Skeletal muscle tissue (tissue), 4 donors: Measurements from ENCODE around the gene PTPRM. TPM values are rescaled to one million over a fixed set of nuclear protein-coding genes. Genes with fewer than 3 reads are reported as not detected.

ENCODE experiments used
- H3K27ac ChIP-seq: one replicate; pipeline ENCODE4 v1.7.0; 2013; ENCODE audit warnings: mild to moderate bottlenecking, low read depth, low read length, inconsistent platforms
- H3K27me3 ChIP-seq, 3 donors: one replicate each; pipeline ENCODE4 v1.7.0; 2013; ENCODE audit warnings: low read length in 3 of 3; ENCODE audit not compliant: control insufficient read depth in 3 of 3, insufficient read depth in 3 of 3
- H3K36me3 ChIP-seq, 3 donors: one replicate each; pipeline ENCODE4 v1.7.0; 2013; ENCODE audit warnings: low read length in 3 of 3; ENCODE audit not compliant: control insufficient read depth in 3 of 3, insufficient read depth in 3 of 3
- H3K4me1 ChIP-seq, 3 donors: one replicate each; pipeline ENCODE4 v1.7.0; 2013; ENCODE audit warnings: low read length in 3 of 3, mild to moderate bottlenecking in 3 of 3; ENCODE audit not compliant: control insufficient read depth in 3 of 3, insufficient read depth in 3 of 3
- H3K4me3 ChIP-seq, 3 donors: one replicate each; pipeline ENCODE4 v1.7.0; 2013; ENCODE audit warnings: low read length in 3 of 3
- H3K9ac ChIP-seq, 3 donors: one replicate each; pipeline ENCODE4 v1.7.0; 2013; ENCODE audit warnings: low read length in 3 of 3, mild to moderate bottlenecking in 3 of 3, moderate library complexity in 2 of 3, low read depth in 1 of 3
- H3K9me3 ChIP-seq, 3 donors: one replicate each; pipeline ENCODE4 v1.7.0; 2013; ENCODE audit warnings: low read length in 3 of 3; ENCODE audit not compliant: control insufficient read depth in 3 of 3
- total RNA-seq: library from RNA; depleted of rRNA; stranded (reverse); fragments of >200 nt; gene quantifications from one replicate; pipeline ENCODE4 v1.2.3, GENCODE V29; 2014
- donor health status: Osteomylitis.

The PTPRM gene
- total RNA-seq, 1 donor from 2014 or later = 68.9 TPM

- Histone ChIP-seq H3K9ac (no peak overlapping the region), H3K9me3 (no peaks in the 10 kb centered on the region), H3K27me3 (no peaks in the 10 kb centered on the region), H3K4me3 (no peak overlapping the region), H3K4me1 (peaks cover 11 to 20% (median 12%) of the 10 kb centered on the region in 3 donors), H3K27ac (no peak overlapping the region), H3K36me3 (no peaks in the 10 kb centered on the region)
Observed at GRCh38 chr18:7896805-7897518, 329.8 kb downstream of the PTPRM start.

GRCh38 chr18:7898181-7898580 is 331.1 kb downstream of the PTPRM start:
- no peaks in the 10 kb centered on the region for H3K27me3 ChIP-seq
- H3K27ac ChIP-seq = no peak overlapping the region
- no peaks in the 10 kb centered on the region for H3K9me3 ChIP-seq
- H3K4me3 ChIP-seq = no peak overlapping the region
- no peak overlapping the region for H3K9ac ChIP-seq
- H3K36me3 ChIP-seq = no peaks in the 10 kb centered on the region
- H3K4me1 ChIP-seq = peaks cover 14 to 28% (median 19%) of the 10 kb centered on the region in 3 donors

GRCh38 chr18:7899078-7899477 is 332.0 kb downstream of the PTPRM start:
- Histone ChIP-seq H3K36me3 (no peaks in the 10 kb centered on the region), H3K27me3 (no peaks in the 10 kb centered on the region), H3K9ac (no peak overlapping the region), H3K4me1 (peaks cover 14 to 28% (median 20%) of the 10 kb centered on the region in 3 donors), H3K27ac (no peak overlapping the region), H3K9me3 (no peaks in the 10 kb centered on the region), H3K4me3 (no peak overlapping the region)

GRCh38 chr18:7900091-7900490 is 333.0 kb downstream of the PTPRM start:
- H3K9me3 ChIP-seq = no peaks in the 10 kb centered on the region
- H3K4me1 ChIP-seq = peaks cover 14 to 28% (median 20%) of the 10 kb centered on the region in 3 donors

GRCh38 chr18:7901657-7902056 is 334.5 kb downstream of the PTPRM start:
- no peaks in the 10 kb centered on the region for H3K9me3 ChIP-seq
- H3K9ac ChIP-seq = no peak overlapping the region
- H3K4me3 ChIP-seq = no peak overlapping the region
- H3K36me3 ChIP-seq = no peaks in the 10 kb centered on the region
- no peak overlapping the region for H3K27ac ChIP-seq
- H3K4me1 ChIP-seq = peaks cover 14 to 21% (median 18%) of the 10 kb centered on the region in 3 donors
- H3K27me3 ChIP-seq = no peaks in the 10 kb centered on the region

More at GRCh38 chr18:7900091-7900490, 333.0 kb downstream of the PTPRM start:
- Histone ChIP-seq H3K36me3 (no peaks in the 10 kb centered on the region), H3K27ac (no peak overlapping the region), H3K4me3 (no peak overlapping the region), H3K9ac (no peak overlapping the region), H3K27me3 (no peaks in the 10 kb centered on the region)

GRCh38 chr18:7902399-7902839 is 335.3 kb downstream of the PTPRM start:
- H3K9me3 ChIP-seq = no peaks in the 10 kb centered on the region
- no peak overlapping the region for H3K4me3 ChIP-seq
- H3K9ac ChIP-seq = no peak overlapping the region
- peak overlapping the region; percentile 15 for H3K27ac ChIP-seq
- H3K4me1 ChIP-seq = peaks cover 8 to 14% (median 10%) of the 10 kb centered on the region in 3 donors
- peaks cover 0 to 3% (median 0%) of the 10 kb centered on the region in 3 donors for H3K36me3 ChIP-seq
- H3K27me3 ChIP-seq = no peaks in the 10 kb centered on the region

GRCh38 chr18:7904529-7904928 is 337.4 kb downstream of the PTPRM start:
- H3K4me3 ChIP-seq = no peak overlapping the region
- H3K9ac ChIP-seq = no peak overlapping the region
- no peak overlapping the region for H3K27ac ChIP-seq
- no peaks in the 10 kb centered on the region for H3K9me3 ChIP-seq
- H3K4me1 ChIP-seq = peaks cover 5 to 9% (median 8%) of the 10 kb centered on the region in 3 donors
- H3K27me3 ChIP-seq = no peaks in the 10 kb centered on the region
- peaks cover 0 to 5% (median 0%) of the 10 kb centered on the region in 3 donors for H3K36me3 ChIP-seq

- Histone ChIP-seq H3K4me1 (no peaks in the 10 kb centered on the region), H3K36me3 (peaks cover 0 to 5% (median 0%) of the 10 kb centered on the region in 3 donors), H3K9me3 (no peaks in the 10 kb centered on the region), H3K9ac (no peak overlapping the region), H3K27me3 (no peaks in the 10 kb centered on the region), H3K27ac (no peak overlapping the region), H3K4me3 (no peak overlapping the region)
Observed at GRCh38 chr18:7908681-7909299, 341.7 kb downstream of the PTPRM start.

- Histone ChIP-seq H3K9ac (no peak overlapping the region), H3K36me3 (no peaks in the 10 kb centered on the region), H3K4me1 (peaks cover 0 to 3% (median 3%) of the 10 kb centered on the region in 3 donors), H3K4me3 (no peak overlapping the region), H3K27me3 (no peaks in the 10 kb centered on the region), H3K27ac (no peak overlapping the region), H3K9me3 (no peaks in the 10 kb centered on the region)
Observed at GRCh38 chr18:7914834-7915670, 347.9 kb downstream of the PTPRM start.
